ENCODE results near the gene SDSL.

GRCh38 chr12:113435367-113435766, 13.2 kb downstream of the SDSL start:
- TF ChIP-seq CTCF (IDR thresholded peaks at IDR 0.05) (no peak), POLR2AphosphoS5 (IDR thresholded peaks at IDR 0.05; ENCODE audit: insufficient read depth in 1 of 2, low read depth in 1 of 2) (no peak), POLR2A (IDR thresholded peaks at IDR 0.05) (no peak)
